DMS53 treated with DMSO at 0.1 percent for 48 hours (cell line): ENCODE measurements around the gene SLC12A5.
"Not testable (repeated sequence)": the region's sequence is repeated elsewhere in the genome, so short reads cannot be mapped to it uniquely, and the experiment has no call there.

Experiments used
- DNase-seq: peaks from one replicate; lab custom pipeline; 2025; ENCODE audit not compliant: unreplicated experiment; lab: John Stamatoyannopoulos, UW

The SLC12A5 gene

DNA sequence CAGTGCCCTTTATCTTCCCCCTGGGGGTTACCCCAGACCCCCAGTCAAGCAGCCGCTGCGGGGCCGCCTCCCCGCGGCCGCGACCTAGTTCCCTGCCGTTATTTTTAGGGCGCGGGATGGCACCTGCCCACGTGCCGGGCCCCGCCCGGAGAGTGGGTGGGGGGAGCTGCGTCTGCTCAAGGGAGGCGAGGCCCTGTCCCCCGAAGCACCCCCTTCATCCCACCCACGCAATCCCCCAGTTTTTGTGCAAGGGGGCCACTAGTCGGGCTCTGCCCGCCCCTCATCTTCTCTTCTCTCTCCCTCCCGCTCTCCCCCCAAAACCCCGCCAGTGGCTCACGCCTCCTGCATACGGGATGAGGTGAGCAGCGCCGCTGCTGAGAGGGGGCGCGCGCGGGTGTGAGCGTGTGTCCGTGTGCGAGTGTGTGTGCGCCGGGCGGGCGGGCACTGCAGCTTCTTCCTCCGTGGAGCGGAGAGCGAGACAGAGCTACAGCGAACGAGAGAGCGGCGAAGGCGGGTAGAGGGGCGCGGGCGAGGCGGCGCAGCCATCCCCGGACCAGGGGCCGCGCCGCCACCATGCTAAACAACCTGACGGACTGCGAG is at the start of gene SLC12A5:
Gene SLC12A5 (plus strand): TSS at position 444 of the 600 bp plus-strand sequence. CDS start 130 bp downstream, at position 574.
- no peak for DNase-seq

DNA sequence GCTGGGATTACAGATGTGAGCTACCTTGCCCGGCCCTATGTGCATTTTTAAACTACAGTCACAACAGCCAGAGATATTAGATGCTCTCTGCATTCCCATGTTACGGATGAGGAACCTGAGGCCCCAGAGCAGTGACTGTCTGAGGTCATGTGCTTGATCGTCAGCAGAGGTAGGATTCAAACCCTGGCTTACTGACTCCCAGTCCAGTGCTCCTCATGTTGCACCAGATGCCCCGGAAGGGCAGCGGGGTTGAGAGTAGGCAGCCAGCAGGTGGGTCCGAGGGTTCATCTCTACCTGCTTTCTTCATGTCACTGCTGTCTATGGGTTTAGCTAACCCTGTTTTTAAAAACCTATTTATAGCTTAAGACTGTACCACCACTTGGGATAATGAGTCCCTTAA is 47.8 kb upstream of the SLC12A5 start:
- no peak for DNase-seq

DNA sequence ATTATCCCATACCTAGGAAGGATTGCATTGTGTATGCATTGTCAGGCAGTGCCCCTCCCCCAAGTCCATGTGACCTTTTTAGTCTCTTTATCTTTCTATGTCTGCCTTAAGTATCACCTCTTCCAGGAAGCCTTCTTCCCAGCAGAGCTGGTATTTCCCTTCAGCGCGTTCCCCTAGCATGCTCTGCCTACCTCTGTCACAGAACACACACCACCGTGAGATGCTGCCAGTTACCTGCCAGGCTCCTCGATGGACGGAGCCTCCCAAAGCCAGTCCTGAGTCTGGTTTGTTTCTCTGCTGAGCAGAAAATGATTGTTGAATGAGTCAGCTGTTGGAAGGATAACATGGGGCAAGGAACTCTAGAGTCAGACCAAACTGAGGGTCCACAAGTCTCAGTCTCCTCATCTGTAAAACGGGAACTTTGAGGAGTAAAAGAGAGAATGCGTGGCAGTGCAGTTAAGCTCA is 45.7 kb upstream of the SLC12A5 start:
- DNase-seq: no peak

DNA sequence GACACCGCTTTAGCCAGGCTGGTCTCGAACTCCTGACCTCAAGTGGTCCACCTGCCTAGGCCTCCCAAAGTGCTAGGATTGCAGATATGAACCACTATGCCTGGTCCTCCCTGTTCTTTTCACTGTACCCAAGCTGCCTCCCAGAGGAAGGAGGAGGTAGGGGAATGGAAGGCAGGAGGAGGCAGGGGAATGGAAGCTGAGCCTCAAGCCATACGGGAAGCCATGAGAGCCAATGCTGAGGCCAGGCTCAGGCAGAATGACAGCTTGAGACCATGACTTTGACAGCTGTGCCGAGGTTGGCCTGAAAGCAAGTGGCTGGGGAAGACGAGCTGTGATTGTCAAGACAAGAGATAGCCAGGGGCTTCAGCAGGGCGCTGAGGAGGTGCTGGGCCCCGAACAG is 43.4 kb upstream of the SLC12A5 start:
- DNase-seq: no peak

DNA sequence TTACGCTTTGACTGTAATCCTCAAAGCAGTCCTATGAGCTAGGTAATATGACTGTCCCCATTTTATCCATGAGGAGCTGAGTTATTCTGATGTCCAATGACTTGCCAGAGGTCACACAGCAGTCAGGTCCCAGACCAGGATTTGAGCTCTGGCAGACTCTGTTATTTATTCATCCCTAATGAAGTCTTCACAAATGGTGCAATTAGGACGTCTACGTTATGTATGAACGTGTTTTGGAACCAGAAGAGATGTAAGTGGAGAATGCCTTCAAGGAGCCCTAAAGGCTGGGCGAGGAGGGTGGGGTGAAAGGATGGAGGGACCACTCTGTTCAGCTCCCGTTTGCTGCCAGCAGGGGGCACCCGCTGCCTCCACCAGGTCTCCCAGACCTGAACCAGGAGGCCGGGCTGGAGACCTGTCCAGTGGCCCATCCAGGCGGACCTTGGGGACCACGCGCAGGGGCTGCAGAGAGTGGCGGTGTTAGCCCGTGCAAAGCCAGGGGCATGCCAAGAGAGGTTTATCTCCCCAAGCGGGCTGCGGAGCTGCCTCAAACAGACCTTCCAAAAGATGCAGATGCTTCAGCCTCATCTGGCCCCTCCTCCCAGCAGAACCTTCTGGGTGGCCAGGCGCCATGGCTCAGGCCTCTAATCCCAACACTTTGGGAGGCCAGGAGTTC is 41.8 kb upstream of the SLC12A5 start:
- peak; percentile 46 for DNase-seq

DNA sequence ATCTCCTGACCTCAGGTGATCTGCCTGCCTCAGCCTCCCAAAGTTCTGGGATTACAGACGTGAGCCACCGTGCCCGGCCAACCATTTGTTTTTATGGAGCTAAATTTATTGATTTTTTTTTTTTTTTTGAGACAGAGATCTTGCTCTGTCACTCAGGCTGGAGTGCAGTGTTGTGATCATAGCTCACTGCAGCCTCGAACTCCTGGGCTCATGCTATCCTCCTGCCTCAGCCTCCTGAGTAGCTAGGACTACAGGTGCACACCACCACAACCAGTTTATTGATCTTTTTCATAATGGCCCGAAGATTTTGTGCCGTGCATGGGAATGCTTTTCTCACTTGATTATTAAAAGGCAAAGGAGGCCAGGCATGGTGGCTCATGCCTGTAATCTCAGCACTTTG is 40.2 kb upstream of the SLC12A5 start:
- DNase-seq: not testable (repeated sequence)

DNA sequence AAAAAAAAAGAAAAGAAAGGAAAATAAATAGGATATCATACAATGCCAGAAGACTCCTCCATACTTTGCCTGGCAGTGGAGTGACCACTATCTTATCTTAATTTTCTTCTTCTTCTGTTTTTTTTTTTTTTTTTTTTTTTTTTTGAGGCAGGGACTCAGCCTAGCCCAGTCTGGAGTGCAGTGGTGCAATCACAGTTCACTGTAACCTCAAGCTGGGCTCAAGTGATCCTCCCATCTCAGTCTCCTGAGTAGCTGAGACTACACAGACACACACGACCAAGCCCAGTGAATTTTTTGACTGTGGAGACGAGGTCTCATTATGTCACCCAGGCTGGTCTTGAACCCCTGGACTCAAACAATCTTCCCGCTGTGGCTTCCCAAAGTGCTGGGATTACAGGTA is 37.4 kb upstream of the SLC12A5 start:
- DNase-seq: no peak

DNA sequence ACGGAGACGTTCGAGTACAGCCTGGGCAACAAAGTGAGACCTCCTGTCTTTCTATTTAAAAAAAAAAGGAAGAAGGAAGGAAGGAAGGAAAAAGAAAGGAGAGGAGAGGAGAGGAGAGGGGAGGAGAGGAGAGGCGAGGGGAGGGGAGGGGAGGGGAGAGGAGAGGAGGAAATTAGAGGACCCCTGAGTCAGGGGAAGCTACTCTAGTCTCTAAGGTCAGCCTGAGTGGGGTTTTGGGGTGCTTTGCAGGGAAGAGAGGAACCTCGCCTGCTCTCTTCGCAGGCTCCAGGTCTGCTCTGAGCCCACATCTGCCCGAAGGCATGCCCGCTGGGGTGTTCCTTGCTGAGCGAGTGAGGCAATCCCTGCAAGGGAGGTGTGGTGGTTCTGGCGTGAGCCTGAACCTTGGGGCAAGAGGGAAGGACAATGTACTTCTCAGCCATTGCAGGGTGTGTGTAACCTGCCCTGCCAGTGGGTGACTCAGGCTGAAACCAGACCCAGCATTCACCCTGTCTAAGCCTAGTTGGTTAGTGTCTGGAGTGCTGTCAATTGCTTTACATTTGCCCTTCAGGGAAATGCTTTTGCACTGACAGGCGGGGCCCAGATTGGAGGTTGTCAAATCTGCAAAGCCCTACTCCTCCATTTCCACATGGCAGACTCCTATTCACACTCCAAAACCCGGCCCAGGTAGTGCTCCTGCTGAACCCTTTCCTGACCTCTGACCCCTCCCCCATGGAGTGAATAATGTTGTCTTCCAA is 35.6 kb upstream of the SLC12A5 start:
- DNase-seq: peak; percentile 74

DNA sequence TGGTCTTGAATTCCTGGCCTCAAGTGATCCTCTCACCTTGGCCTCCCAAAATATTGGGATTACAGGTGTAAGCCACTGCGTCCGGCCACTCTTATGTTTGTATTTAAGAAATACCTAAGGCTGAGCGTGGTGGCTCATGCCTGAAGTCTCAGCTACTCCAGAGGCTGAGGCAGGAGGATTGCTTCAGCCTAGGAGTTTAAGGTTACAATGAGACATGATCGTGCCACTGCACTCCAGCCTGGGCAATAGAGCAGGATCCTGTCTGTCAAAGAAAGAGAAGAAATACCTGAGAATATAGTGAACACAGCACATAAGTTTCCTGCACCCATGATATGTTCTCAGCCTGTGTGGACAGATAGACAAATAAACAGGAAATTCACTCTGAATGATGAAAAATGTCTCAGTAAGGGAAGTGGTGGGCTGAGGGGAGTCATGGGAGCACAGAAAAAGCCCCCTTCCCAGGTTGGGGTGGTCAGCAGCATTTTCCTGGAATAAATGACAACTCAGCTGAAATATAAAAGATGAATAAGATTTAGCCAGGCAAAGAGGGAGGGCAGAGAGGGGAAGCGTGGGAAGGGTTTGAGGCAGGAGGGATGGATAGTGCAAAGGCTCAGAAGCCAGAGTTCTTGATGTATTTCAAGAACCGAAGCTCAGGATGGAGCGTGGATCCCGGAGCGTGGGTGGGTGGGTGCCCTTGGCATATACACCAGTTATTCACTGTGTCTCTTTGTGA is 34.1 kb upstream of the SLC12A5 start:
- DNase-seq: no peak

DNA sequence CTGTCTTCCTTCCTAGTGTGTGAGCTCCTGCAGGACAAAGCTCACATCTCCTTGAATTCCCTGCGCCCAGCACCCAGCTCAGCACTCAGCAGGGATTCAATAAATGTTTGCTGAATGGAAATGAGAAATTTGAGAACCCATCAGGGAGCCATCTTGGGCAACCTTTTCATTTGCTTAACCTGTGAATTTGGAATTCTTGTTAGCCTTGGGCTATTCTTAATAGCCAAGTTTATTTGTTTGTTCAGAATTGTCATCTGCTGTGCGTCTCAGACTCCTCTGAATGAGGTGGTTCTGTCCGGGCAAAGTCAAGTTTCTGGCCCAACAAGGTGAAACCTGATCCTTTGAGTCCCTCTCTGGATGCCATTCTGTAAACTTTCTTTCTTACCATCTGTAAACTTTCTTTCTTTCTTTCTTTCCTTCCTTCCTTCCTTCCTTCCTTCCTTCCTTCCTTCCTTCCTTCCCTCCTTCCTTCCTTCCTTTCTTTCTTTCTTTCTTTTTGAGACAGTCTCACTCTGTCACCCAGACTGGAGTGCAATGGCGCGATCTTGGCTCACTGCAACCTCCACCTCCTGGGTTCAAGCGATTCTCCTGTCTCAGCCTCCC is 33.4 kb upstream of the SLC12A5 start:
- not testable (repeated sequence) for DNase-seq

DNA sequence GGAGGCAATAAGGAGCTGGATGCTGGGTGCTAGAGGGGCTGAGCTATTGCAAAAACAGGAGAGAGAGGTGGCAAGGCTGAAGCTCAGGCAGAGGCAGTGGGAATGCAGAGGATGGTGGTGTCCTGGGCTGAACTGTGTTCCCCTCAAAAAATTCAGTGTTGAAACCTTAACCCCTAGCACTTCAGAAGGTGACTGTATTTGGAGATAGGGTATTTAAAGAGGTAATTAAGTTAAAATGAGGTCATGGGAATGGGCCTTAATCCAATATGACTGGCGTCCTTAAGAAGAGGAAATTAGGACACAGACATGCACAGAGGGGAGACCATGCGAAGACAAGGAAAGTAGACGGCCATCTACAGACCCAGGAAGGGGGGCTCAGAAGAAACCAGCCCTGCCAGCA is 31.8 kb upstream of the SLC12A5 start:
- DNase-seq: no peak

DNA sequence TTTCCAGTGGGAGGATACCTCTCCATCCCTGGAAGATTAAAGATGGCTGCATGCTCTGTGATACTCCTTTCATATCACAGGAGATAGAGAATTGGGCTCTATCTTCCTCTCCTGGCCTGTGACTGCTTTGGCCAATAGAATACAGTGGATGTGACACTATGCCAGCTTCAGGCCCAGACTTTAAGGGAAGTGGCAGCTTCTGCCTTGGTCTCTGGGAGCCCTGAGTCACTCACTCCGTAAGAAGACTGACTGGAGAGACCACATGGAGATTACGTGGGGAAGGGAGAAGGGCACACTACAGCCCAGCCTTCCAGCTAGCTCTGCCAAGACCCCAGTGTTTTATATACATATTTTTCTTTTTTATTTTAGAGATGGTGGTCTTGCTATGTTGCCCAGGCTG is 30.7 kb upstream of the SLC12A5 start:
- no peak for DNase-seq

DNA sequence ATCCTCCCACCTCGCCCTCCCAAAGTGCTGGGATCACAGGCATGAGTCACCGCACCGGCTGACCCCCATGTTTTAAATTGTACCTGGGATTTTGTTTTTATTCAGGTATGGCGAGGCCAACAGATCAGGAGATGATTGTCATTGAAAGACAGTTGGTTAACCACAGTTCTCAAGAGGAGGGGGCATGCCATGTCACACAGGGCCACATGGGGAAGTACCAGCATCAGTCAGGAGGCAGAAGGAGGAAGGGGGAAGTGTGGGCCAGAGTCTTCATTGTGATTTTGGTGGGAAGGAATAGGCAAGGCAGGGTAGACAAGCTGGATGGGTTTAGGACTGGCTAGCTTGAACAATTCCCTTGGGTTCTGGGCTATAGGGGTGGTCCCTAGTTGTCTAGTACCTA is 30.3 kb upstream of the SLC12A5 start:
- no peak for DNase-seq

DNA sequence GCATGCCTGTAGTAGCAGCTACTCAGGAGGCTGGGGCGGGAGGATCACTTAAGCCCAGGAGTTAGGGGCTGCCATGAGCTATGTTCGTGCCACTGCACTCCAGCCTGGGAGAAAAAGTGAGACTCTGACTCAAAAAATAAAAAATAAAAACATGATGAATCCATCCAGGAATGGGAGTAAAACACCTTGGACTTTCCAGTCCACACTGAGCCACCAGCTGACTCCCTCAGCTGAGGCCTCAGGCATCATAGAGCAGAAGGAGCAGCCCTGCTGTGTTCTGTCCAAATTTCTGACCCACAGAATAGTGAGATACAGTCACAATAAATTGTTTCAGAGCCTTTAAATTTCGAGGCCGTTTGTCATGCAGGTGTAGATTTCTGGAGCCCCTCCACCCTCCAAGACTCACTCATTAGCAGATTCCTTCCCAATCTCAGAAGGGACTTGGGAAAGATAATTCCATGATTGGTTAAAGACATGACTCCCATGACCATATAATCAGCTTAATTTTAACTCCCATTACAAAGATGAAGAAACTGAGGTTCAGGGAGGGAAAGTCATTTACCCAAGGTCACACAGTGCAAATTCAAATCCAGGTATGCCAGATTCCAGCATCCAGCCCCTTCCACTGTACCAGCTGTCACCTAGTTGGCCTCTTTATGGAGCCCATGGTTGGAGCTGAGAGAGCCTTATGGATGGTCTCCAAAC is 29.3 kb upstream of the SLC12A5 start:
- DNase-seq: no peak

DNA sequence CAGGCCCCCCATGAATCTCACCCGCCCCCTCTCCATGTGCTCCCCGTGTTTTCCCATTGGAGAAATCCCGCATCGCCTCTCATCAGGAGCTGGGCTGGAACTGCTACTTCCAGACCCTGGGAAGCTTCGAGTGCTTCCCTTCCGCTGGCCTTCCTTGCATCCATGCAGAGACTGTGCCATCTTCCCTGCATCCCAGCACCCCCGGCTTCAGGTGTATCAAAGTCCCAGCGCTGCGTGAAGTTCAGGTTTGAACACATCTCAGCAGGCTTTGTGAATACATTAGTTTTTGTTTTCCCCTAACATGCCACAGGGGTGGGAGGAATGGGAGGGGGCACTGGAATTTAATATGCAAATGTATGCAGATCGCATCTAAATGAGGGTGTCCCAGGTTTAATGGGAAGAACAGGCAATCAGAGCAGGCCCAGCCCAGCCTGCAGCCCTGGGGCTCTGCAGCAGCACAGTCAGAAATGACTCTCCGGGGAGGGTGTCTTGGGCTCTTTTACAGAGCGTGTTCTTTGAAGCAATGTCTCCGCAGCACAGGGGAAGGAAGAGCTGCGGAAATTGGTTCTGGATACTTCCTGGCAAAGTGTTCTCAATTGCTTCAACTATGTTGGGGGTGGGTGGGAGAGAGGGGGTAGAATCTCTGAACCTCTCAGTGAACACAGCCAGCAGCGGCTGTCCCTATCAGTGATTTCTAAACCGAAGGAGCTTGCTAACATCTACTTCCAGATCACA is 28.6 kb upstream of the SLC12A5 start:
- no peak for DNase-seq

DNA sequence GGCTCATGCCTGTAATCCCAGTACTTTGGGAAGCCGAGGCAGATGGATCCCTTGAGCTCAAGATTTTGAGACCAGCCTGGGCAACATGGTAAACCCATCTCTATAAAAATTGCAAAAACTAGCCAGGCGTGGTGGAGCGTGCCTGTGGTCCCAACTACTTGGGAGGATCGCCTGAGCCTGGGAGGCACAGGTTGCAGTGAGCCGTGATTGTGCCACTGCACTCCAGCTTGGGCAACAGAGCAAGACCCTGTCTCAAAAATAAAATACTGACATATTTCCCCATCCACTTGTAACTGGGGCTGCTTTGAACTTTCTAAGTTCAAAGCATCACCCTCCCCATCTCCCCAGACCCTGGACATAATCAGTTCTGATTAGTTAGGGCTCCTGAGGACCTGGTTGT is 27.5 kb upstream of the SLC12A5 start:
- DNase-seq: no peak

DNA sequence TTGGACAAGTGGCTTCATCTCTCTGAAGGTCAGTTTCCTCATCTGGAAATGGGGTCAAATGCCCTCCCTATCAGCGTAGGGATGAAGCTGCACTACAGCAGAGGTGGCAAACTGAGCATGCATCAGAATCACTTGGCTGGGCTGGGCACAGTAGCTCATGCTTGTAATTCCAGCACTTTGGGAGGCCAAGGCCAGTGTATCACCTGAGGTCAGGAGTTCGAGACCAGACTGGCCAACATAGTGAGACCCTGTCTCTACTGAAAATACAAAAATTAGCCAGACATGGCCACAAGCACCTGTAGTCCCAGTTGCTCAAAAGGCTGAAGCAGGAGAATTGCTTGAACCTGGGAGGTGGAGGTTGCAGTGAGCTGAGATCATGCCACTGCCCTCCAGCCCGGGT is 27.0 kb upstream of the SLC12A5 start:
- DNase-seq: no peak

DNA sequence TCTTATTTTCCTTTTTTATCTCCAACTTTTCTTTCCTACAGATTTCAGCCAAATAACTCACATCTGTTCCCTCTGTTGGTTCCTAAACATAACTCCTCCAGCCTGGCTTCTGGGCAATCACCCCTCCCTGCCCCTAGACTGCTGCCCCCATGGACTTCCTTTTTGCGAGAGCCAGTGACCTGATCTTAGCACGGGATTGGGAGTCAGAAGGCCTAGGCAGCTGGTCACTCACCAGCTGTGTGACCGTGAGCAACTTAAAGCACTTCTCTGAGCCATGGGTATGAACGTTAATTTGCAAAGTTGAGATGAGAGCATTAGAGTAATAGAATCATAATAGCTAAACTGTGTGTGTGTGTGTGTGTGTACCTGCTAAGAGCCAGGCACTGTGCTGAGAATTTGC is 24.8 kb upstream of the SLC12A5 start:
- no peak for DNase-seq

DNA sequence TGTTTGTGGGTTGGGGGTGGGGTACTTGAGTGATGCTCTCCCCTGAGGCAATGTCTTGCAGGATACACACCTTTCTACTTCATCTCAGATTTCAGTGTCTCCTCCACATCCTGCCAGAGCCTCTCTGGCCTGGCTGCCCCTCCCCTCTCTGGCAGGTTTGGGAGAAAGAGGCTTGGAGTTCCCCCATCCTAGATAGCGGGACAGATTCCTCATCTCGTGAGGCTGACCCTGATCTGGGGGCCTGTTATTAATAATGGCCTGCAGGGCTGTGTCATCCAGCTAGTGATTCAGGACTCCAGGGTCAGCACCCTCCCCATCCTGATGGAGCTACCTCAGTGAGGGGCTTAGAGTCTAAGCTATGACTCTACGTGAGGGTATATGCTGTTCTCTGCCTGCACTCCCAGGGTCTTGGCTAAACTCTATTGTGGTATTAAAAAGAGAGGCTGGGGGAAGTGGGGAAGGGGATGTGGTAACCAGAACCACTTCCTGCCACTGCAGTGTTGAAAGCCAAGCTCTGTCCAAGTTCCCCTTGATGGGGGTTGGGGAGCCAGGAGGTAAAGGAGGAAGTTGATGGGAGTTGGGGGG is 24.0 kb upstream of the SLC12A5 start:
- DNase-seq: no peak
